ENCODE results near the gene RASA4B. TPM values are rescaled to one million over a fixed set of nuclear protein-coding genes. Genes with fewer than 3 reads are reported as not detected.
"Not testable (repeated sequence)": the region's sequence is repeated elsewhere in the genome, so short reads cannot be mapped to it uniquely, and the experiment has no call there.

RASA4B gene
- total and polyA plus RNA-seq, 2 experiments from 2014 or later: 1.0 to 1.1 TPM

DNA sequence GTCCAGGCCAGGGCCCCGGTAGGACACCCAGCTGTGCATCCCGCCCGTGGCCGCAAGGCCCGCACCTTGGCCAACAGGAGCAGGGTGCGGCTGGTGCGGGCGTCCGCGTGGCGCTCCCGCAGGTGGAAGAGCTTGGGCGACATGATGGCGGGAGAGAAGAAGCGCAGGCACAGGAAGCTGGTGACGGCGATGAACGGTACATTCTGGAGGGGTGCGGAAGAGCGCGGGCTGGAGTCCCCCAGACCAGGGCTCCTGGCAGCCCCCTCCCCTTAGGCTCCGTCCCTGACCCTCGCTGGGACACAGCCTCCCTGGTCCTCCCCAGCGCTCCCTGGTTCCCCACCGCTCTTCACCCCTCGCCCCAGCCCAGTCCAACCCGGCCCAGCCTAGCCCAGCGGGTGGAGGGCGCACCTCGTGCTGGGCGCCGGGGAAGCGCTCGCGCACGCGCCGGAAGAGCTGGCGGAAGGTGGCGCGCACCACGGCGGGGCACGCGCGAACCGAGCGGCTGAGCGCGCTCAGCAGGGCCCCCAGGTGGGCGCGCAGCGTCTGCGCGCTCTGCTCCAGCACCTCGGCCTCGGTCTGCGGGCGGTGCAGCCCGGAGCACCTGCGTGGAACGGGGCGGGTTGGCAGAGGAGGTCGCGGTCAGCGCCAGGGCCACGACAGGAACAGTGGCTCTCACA is 23.0 kb downstream of the RASA4B start:
- H3K4me3 ChIP-seq; H3K9me2 ChIP-seq (ENCODE audit: insufficient read depth); H3K27me3 ChIP-seq (replicated peaks; ENCODE audit: insufficient read depth); H3K79me2 ChIP-seq (ENCODE audit: insufficient read depth); H4K20me1 ChIP-seq (ENCODE audit: insufficient read depth); H2AFZ ChIP-seq; DNase-seq; H3K27ac ChIP-seq; H3K9me3 ChIP-seq (ENCODE audit: low read depth); in situ Hi-C loops (cut with MboI); H3K4me2 ChIP-seq (ENCODE audit: unreplicated experiment); H3F3A ChIP-seq (ENCODE audit: insufficient read depth); H3K36me3 ChIP-seq (ENCODE audit: low read depth); H3K9ac ChIP-seq; H3K4me1 ChIP-seq (ENCODE audit: insufficient read depth): not testable (repeated sequence)
- no CpG with 5 or more reads among the region's 67 CpGs for WGBS, 2 experiments (ENCODE audit: low coverage in 1 of 2, low lambda C conversion rate in 2 of 2, missing lambda C conversion rate in 2 of 2)

DNA sequence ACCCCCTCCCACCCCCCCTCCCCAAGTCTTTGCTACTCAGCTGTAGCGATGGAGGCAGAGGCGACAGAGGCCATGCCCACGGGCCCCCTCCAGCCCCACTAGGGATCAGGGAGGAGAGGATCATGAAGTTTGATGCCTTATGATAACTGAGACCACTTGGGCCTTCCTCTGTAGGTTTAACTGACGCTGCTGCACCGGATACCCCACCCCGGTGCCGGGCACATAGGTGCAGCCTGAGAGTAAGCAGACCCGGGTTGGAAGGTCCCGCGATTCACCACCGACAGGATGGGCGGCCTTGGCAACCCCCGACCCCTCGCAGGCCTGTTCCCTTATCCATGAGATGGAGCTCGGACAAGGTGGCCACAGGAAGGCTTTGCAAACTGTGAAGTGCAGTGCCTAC is 23.6 kb downstream of the RASA4B start:
- H3K9me3 ChIP-seq (ENCODE audit: low read depth); H3K79me2 ChIP-seq (ENCODE audit: insufficient read depth); H4K20me1 ChIP-seq (ENCODE audit: insufficient read depth); H3K9me2 ChIP-seq (ENCODE audit: insufficient read depth); in situ Hi-C loops (cut with MboI); H3K9ac ChIP-seq; H3K4me1 ChIP-seq (ENCODE audit: insufficient read depth); H3K27ac ChIP-seq; H2AFZ ChIP-seq; H3K36me3 ChIP-seq (ENCODE audit: low read depth); H3K27me3 ChIP-seq (replicated peaks; ENCODE audit: insufficient read depth); H3F3A ChIP-seq (ENCODE audit: insufficient read depth); DNase-seq; H3K4me2 ChIP-seq (ENCODE audit: unreplicated experiment); H3K4me3 ChIP-seq: not testable (repeated sequence)
- WGBS, 2 experiments (ENCODE audit: low coverage in 1 of 2, low lambda C conversion rate in 2 of 2, missing lambda C conversion rate in 2 of 2): 74% methylated on average over 6 of the region's 15 CpGs; no CpG with 5 or more reads in 1 of the 2 experiments

DNA sequence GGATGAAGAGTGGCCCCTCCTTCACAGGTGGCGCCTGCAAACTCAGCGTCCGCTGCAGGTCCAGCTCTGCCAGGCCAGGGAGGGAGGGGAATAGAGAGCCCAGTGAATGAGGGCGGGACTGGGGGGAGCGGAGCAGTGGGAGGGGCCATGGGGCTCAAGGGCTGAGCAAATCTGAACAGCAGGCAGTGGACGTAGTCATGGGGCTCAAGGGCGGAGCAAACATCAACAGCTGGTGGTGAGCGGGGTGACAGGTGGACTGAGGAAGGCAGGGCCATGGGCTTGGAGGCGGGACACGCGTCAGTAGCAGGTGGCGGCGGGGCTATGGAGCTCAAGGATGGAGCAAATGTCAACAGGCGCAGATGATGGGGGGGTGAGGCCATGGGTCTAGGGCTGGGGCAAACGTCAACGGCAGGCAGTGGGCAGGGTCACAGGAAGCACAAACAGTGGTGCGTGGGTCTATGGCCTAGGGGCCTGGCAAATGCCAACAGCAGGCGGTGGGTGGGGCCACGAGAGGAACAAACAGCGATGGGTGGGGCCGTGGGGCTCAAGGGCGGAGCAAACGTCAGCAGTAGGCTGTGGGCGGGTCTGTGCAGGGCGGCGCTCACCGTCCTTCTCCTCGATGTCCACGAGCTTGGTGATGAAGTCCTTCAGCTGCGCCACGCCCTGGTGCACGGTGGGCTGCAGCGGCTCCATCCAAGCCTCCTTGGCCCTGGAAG is 24.2 kb downstream of the RASA4B start:
- H4K20me1 ChIP-seq (ENCODE audit: insufficient read depth); H3K9me2 ChIP-seq (ENCODE audit: insufficient read depth); H3K4me1 ChIP-seq (ENCODE audit: insufficient read depth); H3K79me2 ChIP-seq (ENCODE audit: insufficient read depth); H2AFZ ChIP-seq; H3K4me2 ChIP-seq (ENCODE audit: unreplicated experiment); H3K4me3 ChIP-seq; DNase-seq; H3F3A ChIP-seq (ENCODE audit: insufficient read depth); in situ Hi-C loops (cut with MboI); H3K9me3 ChIP-seq (ENCODE audit: low read depth); H3K27me3 ChIP-seq (replicated peaks; ENCODE audit: insufficient read depth); H3K27ac ChIP-seq; H3K36me3 ChIP-seq (ENCODE audit: low read depth); H3K9ac ChIP-seq: not testable (repeated sequence)
- no CpG with 5 or more reads among the region's 33 CpGs for WGBS, 2 experiments (ENCODE audit: low coverage in 1 of 2, low lambda C conversion rate in 2 of 2, missing lambda C conversion rate in 2 of 2)

DNA sequence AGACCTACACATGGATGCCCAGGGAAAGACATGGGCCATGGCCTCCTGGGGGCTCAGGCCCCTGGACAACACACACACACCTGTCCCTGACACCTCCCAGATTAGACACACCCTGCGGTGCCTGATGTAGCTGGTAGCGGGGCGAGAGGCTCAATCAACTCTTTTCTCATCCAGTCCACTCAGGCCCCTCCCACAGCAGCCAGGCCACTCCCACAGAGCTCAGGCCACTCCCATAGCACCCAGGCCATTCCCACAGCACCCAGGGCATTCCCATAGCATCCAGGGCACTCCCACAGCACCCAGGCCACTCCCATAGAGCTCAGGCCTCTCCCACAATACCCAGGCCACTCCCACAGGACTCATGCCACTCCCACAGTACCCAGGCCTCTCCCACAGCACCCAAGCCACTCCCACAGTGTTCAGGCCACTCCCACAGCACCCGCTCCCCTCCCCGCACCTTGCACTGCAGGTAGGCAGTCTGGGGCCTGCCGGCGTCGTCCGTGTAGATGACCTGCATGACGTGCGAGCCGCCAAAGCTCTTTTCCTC is 27.0 kb downstream of the RASA4B start:
- H3K27ac ChIP-seq; H3K9me3 ChIP-seq (ENCODE audit: low read depth); H3K4me2 ChIP-seq (ENCODE audit: unreplicated experiment); H2AFZ ChIP-seq; H3K9me2 ChIP-seq (ENCODE audit: insufficient read depth); in situ Hi-C loops (cut with MboI); H3K27me3 ChIP-seq (replicated peaks; ENCODE audit: insufficient read depth); H3K9ac ChIP-seq; H3K79me2 ChIP-seq (ENCODE audit: insufficient read depth); H4K20me1 ChIP-seq (ENCODE audit: insufficient read depth); DNase-seq; H3K4me1 ChIP-seq (ENCODE audit: insufficient read depth); H3K4me3 ChIP-seq; H3F3A ChIP-seq (ENCODE audit: insufficient read depth); H3K36me3 ChIP-seq (ENCODE audit: low read depth): not testable (repeated sequence)
- 100% methylated on average over 2 of the region's 12 CpGs for WGBS, 2 experiments (ENCODE audit: low coverage in 1 of 2, low lambda C conversion rate in 2 of 2, missing lambda C conversion rate in 2 of 2)

DNA sequence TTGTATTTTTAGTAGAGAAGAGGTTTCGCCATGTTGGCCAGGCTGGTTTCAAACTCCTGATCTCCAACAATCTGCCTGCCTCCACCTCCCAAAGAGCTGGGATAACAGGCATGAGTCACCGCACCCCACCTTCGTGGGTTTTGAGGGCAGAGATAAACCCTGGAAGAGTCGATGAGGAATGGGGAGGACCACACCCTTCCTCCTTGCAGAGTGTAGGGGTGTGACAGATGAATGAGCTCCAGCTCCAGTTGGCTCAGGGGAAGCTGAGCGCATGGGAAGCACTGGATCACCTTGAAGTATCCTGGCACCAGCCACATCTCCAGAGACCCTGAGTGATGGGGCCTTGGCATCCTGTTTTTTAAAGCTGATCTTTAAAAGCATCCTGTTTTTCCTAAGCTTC is 33.3 kb downstream of the RASA4B start:
- H3K4me3 ChIP-seq; H3K9ac ChIP-seq; H3K27me3 ChIP-seq (replicated peaks; ENCODE audit: insufficient read depth); H4K20me1 ChIP-seq (ENCODE audit: insufficient read depth); H3K27ac ChIP-seq; H3K79me2 ChIP-seq (ENCODE audit: insufficient read depth); H3K9me2 ChIP-seq (ENCODE audit: insufficient read depth); DNase-seq; H3K9me3 ChIP-seq (ENCODE audit: low read depth); H2AFZ ChIP-seq; H3K36me3 ChIP-seq (ENCODE audit: low read depth); H3K4me2 ChIP-seq (ENCODE audit: unreplicated experiment); in situ Hi-C loops (cut with MboI); H3K4me1 ChIP-seq (ENCODE audit: insufficient read depth); H3F3A ChIP-seq (ENCODE audit: insufficient read depth): not testable (repeated sequence)
- no CpG with 5 or more reads among the region's 5 CpGs for WGBS, 2 experiments (ENCODE audit: low coverage in 1 of 2, low lambda C conversion rate in 2 of 2, missing lambda C conversion rate in 2 of 2)

DNA sequence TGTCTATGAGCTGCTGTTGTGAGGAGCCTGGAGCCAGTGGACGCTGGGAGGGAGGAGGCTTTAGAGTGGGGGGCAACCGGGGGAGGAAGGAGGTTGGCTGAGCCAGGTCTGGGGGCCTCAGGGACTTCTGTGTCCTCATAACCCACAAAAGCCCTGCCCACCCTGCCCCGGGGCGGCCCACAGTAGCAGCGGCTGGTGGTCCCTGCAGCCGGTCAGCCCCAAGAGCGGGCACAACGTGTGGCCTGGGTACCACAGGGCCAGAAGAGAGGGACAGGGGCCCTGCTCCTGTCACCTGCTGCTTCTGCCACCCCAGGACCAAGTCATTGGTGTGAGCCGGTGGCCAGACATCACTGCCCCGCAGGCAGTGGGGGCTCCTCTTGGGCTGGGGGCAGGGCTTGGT is 35.6 kb downstream of the RASA4B start:
- H3K9me3 ChIP-seq (ENCODE audit: low read depth); H2AFZ ChIP-seq; H3K27ac ChIP-seq; in situ Hi-C loops (cut with MboI); H3F3A ChIP-seq (ENCODE audit: insufficient read depth); H3K79me2 ChIP-seq (ENCODE audit: insufficient read depth); H4K20me1 ChIP-seq (ENCODE audit: insufficient read depth); H3K9ac ChIP-seq; H3K27me3 ChIP-seq (replicated peaks; ENCODE audit: insufficient read depth); H3K4me1 ChIP-seq (ENCODE audit: insufficient read depth); H3K9me2 ChIP-seq (ENCODE audit: insufficient read depth); DNase-seq; H3K4me2 ChIP-seq (ENCODE audit: unreplicated experiment); H3K36me3 ChIP-seq (ENCODE audit: low read depth); H3K4me3 ChIP-seq: not testable (repeated sequence)
- no CpG with 5 or more reads among the region's 10 CpGs for whole genome bisulfite sequencing, 2 experiments (ENCODE audit: low coverage in 1 of 2, low lambda C conversion rate in 2 of 2, missing lambda C conversion rate in 2 of 2)

DNA sequence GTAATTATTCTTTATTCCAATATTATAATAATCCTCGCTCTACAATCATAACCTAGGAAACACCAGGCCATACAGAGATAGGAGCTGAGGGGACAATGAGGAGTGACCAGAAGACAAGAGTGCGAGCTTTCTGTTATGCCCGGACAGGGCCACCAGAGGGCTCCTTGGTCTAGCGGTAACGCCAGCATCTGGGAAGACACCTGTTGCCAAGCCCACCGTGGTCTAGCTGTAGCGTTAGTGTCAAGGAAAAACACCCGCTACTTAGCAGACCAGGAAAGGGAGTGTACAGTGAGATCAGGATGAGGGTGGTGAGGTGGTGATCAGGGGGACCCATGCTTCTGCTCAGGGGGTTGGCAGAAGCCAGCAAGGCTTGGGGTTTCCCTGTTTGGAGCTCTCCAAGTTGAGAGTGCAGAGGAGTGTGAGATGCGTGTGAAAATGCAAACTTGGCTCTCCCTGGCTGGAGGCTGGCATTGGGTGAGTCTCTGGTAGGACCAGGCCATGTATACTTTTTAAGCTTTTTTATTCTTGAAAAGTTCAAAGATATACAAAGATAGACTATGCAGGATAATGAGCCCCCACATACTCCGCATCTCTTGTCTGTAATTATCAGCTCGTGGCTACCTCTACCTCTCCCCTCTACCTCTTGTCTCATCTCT is 37.5 kb downstream of the RASA4B start:
- in situ Hi-C loops (cut with MboI); H4K20me1 ChIP-seq (ENCODE audit: insufficient read depth); H3K27me3 ChIP-seq (replicated peaks; ENCODE audit: insufficient read depth); H3K79me2 ChIP-seq (ENCODE audit: insufficient read depth); H3F3A ChIP-seq (ENCODE audit: insufficient read depth); H3K9me3 ChIP-seq (ENCODE audit: low read depth); H3K4me1 ChIP-seq (ENCODE audit: insufficient read depth); H3K27ac ChIP-seq; DNase-seq; H3K4me3 ChIP-seq; H3K9ac ChIP-seq; H3K36me3 ChIP-seq (ENCODE audit: low read depth); H3K9me2 ChIP-seq (ENCODE audit: insufficient read depth); H2AFZ ChIP-seq; H3K4me2 ChIP-seq (ENCODE audit: unreplicated experiment): not testable (repeated sequence)
- WGBS, 2 experiments (ENCODE audit: low coverage in 1 of 2, low lambda C conversion rate in 2 of 2, missing lambda C conversion rate in 2 of 2): 1 to 4% methylated on average over 8 of the region's 11 CpGs
